Measurements from ENCODE around the gene GRK1. TPM values are rescaled to one million over a fixed set of nuclear protein-coding genes. Genes with fewer than 3 reads are reported as not detected.

Gene GRK1
- total RNA-seq, 1 experiment from 2014 or later: not detected

- DNase-seq (ENCODE audit: extremely low read depth, low read depth): no peak
Observed at GRCh38 chr13:113786262-113786841, 119.3 kb downstream of the GRK1 start.

Other genes starting within 250 kb of the GRK1 start
- 7.6 and 9.3 TPM in 2 replicates for gene ADPRHL1, start 213.7 kb upstream of the GRK1 start, total RNA-seq (2014; rRNA removed; shearing (Covaris generic))
- gene DCUN1D2, start 176.5 kb upstream of the GRK1 start, total RNA-seq (2014; rRNA removed; shearing (Covaris generic)): 8.1 and 8.5 TPM in 2 replicates
- gene TFDP1, start 82.5 kb upstream of the GRK1 start, total RNA-seq (2014; rRNA removed; shearing (Covaris generic)): 46.5 and 49.6 TPM in 2 replicates
- gene ATP4B, start 9.0 kb upstream of the GRK1 start, total RNA-seq (2014; rRNA removed; shearing (Covaris generic)): not detected in 2 replicates
- 0.02 TPM in 1 of 2 replicates, not detected in the other for gene TMEM255B, start 92.0 kb downstream of the GRK1 start, total RNA-seq (2014; rRNA removed; shearing (Covaris generic))
- gene GAS6, start 196.9 kb downstream of the GRK1 start, total RNA-seq (2014; rRNA removed; shearing (Covaris generic)): 12.0 and 13.6 TPM in 2 replicates